ENCODE measurements around the gene NUP214. TPM values are rescaled to one million over a fixed set of nuclear protein-coding genes. Genes with fewer than 3 reads are reported as not detected.
"Not testable (repeated sequence)": the region's sequence is repeated elsewhere in the genome, so short reads cannot be mapped to it uniquely, and the experiment has no call there.

The NUP214 gene
- total RNA-seq, 1 donor from 2014 or later = 27.4 TPM

GRCh38 chr9:131234799-131235479 is 109.6 kb downstream of the NUP214 start:
- peak; percentile 54 for DNase-seq

- DNase-seq = peak; percentile 62
Observed at GRCh38 chr9:131235480-131235851, 110.1 kb downstream of the NUP214 start.

GRCh38 chr9:131236161-131236560 is 110.8 kb downstream of the NUP214 start:
- DNase-seq = no peak

- no peak for DNase-seq
Observed at GRCh38 chr9:131236761-131237160, 111.4 kb downstream of the NUP214 start.

- DNase-seq = peak; percentile 34
Observed at GRCh38 chr9:131237291-131237690, 111.9 kb downstream of the NUP214 start.

- peak; percentile 61 for DNase-seq
Observed at GRCh38 chr9:131237931-131238401, 112.6 kb downstream of the NUP214 start.

GRCh38 chr9:131238402-131239021 is 113.1 kb downstream of the NUP214 start:
- DNase-seq = peak; percentile 83

GRCh38 chr9:131239161-131239975 is 114.0 kb downstream of the NUP214 start:
- no peak for DNase-seq

GRCh38 chr9:131240047-131240921 is 114.9 kb downstream of the NUP214 start:
- DNase-seq = no peak

- DNase-seq = not testable (repeated sequence)
Observed at GRCh38 chr9:131244331-131244730, 118.9 kb downstream of the NUP214 start.

GRCh38 chr9:131246618-131247017 is 121.2 kb downstream of the NUP214 start:
- no peak for DNase-seq

GRCh38 chr9:131252120-131252519 is 126.7 kb downstream of the NUP214 start:
- no peak for DNase-seq

GRCh38 chr9:131253891-131254491 is 128.6 kb downstream of the NUP214 start:
- peak; percentile 84 for DNase-seq

GRCh38 chr9:131254626-131255025 is 129.2 kb downstream of the NUP214 start:
- no peak for DNase-seq

GRCh38 chr9:131255676-131256197 is 130.4 kb downstream of the NUP214 start:
- no peak for DNase-seq

- DNase-seq = no peak
Observed at GRCh38 chr9:131257266-131258025, 132.1 kb downstream of the NUP214 start.

GRCh38 chr9:131258186-131258585 is 132.8 kb downstream of the NUP214 start:
- DNase-seq = no peak

- DNase-seq = no peak
Observed at GRCh38 chr9:131258698-131259431, 133.5 kb downstream of the NUP214 start.

- DNase-seq = no peak
Observed at GRCh38 chr9:131259432-131259898, 134.1 kb downstream of the NUP214 start.

Data from tongue (tissue), 2 donors.